RWPE2 (cell line): ENCODE results near the gene TFDP2.

Source experiments
- ATAC-seq: fragments of 200-7000 bp; cut with Tn5 transposase; 3 replicates; pipeline ENCODE4 v1.9.1; 2021; ENCODE audit warnings: low read depth
- DNase-seq: peaks from one replicate; pipeline ENCODE4 v3.0.0-alpha.2; 2020; ENCODE audit warnings: low spot score
- H3K27ac ChIP-seq: fragments of 450-650 bp; 2 replicates; pipeline ENCODE4 v1.5.1; 2017; ENCODE audit warnings: mild to moderate bottlenecking; ENCODE audit not compliant: poor library complexity, severe bottlenecking
- H3K27me3 ChIP-seq: fragments of 250-450 bp; sonication (Bioruptor Pico); 2 replicates; pipeline ENCODE4 v1.5.1; 2021; ENCODE audit warnings: mild to moderate bottlenecking, moderate library complexity; ENCODE audit not compliant: insufficient read depth, poor library complexity, severe bottlenecking
- H3K36me3 ChIP-seq: fragments of 250-450 bp; sonication (Bioruptor Pico); 2 replicates; pipeline ENCODE4 v1.5.1; 2020; ENCODE audit warnings: low read depth, mild to moderate bottlenecking, moderate library complexity
- H3K4me1 ChIP-seq: fragments of 250-450 bp; sonication (Bioruptor Pico); 2 replicates; pipeline ENCODE4 v1.5.1; 2021; ENCODE audit warnings: mild to moderate bottlenecking, moderate library complexity; ENCODE audit not compliant: insufficient read depth, poor library complexity, severe bottlenecking
- H3K4me3 ChIP-seq: fragments of 250-450 bp; sonication (Bioruptor Pico); 2 replicates; pipeline ENCODE4 v1.5.1; 2021; ENCODE audit warnings: mild to moderate bottlenecking, moderate library complexity; ENCODE audit not compliant: severe bottlenecking
- H3K9me3 ChIP-seq: fragments of 250-450 bp; sonication (Bioruptor Pico); 2 replicates; pipeline ENCODE4 v1.5.1; 2021; ENCODE audit warnings: mild to moderate bottlenecking, moderate library complexity; ENCODE audit not compliant: severe bottlenecking
- TF ChIP-seq, protein P1 (sequence below): fragments of 450-650 bp; IDR thresholded peaks from one replicate; pipeline ENCODE4 v1.5.1; 2017; ENCODE audit warnings: mild to moderate bottlenecking, moderate library complexity; ENCODE audit not compliant: poor library complexity, severe bottlenecking

The TFDP2 gene

DNA sequence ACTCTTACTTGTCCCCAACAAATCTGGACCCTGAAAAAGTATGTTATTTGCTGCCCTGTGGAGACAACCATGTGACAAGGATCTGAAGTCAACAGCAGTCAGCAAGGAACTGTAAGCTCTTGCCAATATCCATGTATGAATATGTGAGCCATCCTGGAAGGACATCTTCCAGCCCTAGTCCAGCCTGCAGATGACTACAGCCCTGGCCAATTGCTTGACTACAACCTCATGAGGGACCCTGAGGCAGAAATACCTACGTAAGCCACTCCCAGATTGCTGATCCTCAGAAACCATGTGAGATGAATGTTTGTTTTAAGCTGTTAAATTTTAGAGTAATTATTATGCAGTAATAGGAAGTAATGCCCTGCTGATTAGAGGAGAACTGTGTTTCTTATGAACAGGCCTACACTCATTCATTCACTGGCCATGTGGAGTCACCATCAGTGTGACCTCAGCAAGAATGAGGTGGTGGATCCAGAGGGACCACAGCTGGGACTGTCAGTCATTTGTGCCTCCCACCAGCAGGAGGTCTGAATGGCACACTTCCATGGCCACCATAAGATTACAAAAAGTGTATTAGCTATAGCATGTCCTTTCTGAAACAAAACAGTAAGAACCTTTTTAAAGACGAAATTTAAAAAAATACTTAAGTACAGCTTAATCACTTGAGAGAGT is 92.6 kb downstream of the TFDP2 start:
- TF ChIP-seq, protein P1, sequence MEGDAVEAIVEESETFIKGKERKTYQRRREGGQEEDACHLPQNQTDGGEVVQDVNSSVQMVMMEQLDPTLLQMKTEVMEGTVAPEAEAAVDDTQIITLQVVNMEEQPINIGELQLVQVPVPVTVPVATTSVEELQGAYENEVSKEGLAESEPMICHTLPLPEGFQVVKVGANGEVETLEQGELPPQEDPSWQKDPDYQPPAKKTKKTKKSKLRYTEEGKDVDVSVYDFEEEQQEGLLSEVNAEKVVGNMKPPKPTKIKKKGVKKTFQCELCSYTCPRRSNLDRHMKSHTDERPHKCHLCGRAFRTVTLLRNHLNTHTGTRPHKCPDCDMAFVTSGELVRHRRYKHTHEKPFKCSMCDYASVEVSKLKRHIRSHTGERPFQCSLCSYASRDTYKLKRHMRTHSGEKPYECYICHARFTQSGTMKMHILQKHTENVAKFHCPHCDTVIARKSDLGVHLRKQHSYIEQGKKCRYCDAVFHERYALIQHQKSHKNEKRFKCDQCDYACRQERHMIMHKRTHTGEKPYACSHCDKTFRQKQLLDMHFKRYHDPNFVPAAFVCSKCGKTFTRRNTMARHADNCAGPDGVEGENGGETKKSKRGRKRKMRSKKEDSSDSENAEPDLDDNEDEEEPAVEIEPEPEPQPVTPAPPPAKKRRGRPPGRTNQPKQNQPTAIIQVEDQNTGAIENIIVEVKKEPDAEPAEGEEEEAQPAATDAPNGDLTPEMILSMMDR: no peak
- DNase-seq: no peak
- Histone ChIP-seq H3K36me3 (no peaks in the 10 kb centered on the region), H3K9me3 (no peaks in the 10 kb centered on the region), H3K4me3 (no peak overlapping the region), H3K27ac (no peak overlapping the region), H3K27me3 (no peaks in the 10 kb centered on the region), H3K4me1 (no peaks in the 10 kb centered on the region)
- ATAC-seq: no peak

DNA sequence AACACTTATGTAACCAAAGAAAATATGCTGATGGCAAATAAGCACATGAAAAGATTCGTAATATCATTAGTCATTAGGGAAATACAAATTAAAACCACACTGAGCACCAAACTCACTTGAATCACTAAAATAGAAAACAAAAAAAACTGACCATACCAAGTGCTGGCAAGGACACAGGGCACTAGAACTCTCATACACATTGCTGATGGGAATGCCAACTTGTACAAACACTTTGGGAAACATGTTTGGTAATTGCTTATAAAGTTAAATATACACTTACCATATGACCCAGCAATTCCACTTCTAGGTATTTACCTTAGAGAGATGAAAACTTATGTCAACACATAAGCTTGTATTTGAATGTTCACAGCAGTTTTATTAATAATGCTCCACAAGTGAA is 95.5 kb downstream of the TFDP2 start:
- H3K27me3 ChIP-seq: no peaks in the 10 kb centered on the region
- no peaks in the 10 kb centered on the region for H3K36me3 ChIP-seq
- H3K9me3 ChIP-seq: no peaks in the 10 kb centered on the region
- TF ChIP-seq, protein P1: no peak
- no peaks in the 10 kb centered on the region for H3K4me1 ChIP-seq
- no peak overlapping the region for H3K27ac ChIP-seq
- no peak overlapping the region for H3K4me3 ChIP-seq
- DNase-seq (no peak), ATAC-seq (no peak)

DNA sequence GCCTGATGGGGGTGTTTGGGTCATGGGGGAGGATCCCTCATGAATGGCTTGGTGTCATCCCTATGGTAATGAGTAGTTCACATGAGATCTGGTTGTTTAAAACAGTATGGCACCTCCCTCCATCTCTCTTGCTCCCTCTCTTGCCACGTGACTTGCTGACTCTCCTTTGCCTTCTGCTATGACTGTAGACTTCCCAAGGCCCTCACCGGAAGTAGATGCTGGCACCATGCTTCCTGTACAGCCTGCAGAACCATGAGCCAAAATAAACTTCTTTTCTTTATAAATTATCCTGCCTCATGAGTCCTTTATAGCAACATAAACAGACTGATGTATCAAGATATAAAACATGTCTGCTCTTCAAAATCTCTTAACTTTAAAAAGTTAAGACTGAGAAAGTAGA is 96.1 kb downstream of the TFDP2 start:
- H3K9me3 ChIP-seq: no peaks in the 10 kb centered on the region
- TF ChIP-seq, protein P1: no peak
- H3K4me3 ChIP-seq: no peak overlapping the region
- no peak for ATAC-seq
- DNase-seq: no peak
- no peak overlapping the region for H3K27ac ChIP-seq
- H3K27me3 ChIP-seq: no peaks in the 10 kb centered on the region
- no peaks in the 10 kb centered on the region for H3K4me1 ChIP-seq
- no peaks in the 10 kb centered on the region for H3K36me3 ChIP-seq

DNA sequence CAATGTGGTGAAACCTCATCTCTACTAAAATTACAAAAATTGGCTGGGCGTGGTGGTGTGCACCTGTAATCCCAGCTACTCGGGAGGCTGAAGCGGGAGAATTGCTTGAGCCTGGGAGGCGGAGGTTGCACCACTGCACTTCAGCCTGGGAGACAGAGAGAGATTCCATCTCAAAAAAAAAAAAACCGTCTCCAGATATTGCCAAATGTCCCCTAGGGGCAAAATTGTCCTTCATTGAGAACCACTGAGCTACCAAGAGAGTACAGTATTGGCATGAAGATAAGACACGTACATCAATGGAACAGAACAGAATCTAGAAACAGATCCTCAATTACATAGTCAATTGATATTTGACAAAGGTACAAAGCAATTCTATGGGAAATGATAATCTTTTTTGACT is 98.0 kb downstream of the TFDP2 start:
- Histone ChIP-seq H3K9me3 (no peaks in the 10 kb centered on the region), H3K4me3 (no peak overlapping the region), H3K36me3 (no peaks in the 10 kb centered on the region), H3K4me1 (no peaks in the 10 kb centered on the region), H3K27ac (no peak overlapping the region), H3K27me3 (no peaks in the 10 kb centered on the region)
- TF ChIP-seq, protein P1: no peak
- no peak for DNase-seq
- no peak for ATAC-seq

DNA sequence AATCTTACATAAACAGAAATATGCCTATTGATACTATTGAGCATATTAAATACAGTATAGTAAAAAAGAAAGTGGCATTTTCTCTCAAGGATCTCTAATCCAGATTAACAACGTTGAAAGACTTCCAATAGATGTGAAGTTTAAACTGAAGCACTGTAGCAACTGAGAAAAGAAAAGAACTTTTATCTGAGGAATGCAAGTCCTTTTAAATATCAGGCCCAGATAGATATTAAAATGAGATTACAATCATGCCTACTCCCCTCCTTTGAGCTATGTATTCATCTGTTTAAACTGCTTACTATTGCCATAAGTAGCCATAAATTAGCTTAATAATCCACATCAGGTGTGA is 102.3 kb downstream of the TFDP2 start:
- DNase-seq (no peak), ATAC-seq (no peak)
- TF ChIP-seq, protein P1: no peak
- Histone ChIP-seq H3K9me3 (no peaks in the 10 kb centered on the region), H3K27me3 (no peaks in the 10 kb centered on the region), H3K4me3 (no peak overlapping the region), H3K36me3 (no peaks in the 10 kb centered on the region), H3K4me1 (no peaks in the 10 kb centered on the region), H3K27ac (no peak overlapping the region)
